IMR-90 (cell line): ENCODE data around the gene PDCD1. TPM values are rescaled to one million over a fixed set of nuclear protein-coding genes. Genes with fewer than 3 reads are reported as not detected.

ENCODE experiments used
- ATAC-seq: fragments of 200-7000 bp; cut with Tn5 transposase; 2 replicates; pipeline ENCODE4 v1.9.1; 2020; ENCODE audit warnings: low read depth, mild to moderate bottlenecking, moderate library complexity
- BruUV-seq: library from RNA; stranded (reverse); fragments of 400-500 nt; replicated peaks from 2 replicates; lab custom pipeline; 2021; lab: Mats Ljungman, UMichigan
- CTCF ChIA-PET: fragments of 300-600 bp; formaldehyde crosslinking; extraction: SDS; loops from one replicate; lab custom pipeline; 2021; ENCODE audit warnings: antibody characterized with exemption; lab: Yijun Ruan, JAX
- POLR2A ChIA-PET: fragments of 300-600 bp; sonication (Branson Sonifier 250); formaldehyde crosslinking; loops from one replicate; lab custom pipeline; 2022; ENCODE audit warnings: antibody characterized with exemption; ENCODE audit not compliant: unreplicated experiment; lab: Charles Lee
- DNase-seq: peaks from one replicate; pipeline ENCODE4 v3.0.0; 2013
- H2AFZ ChIP-seq: replicated peaks from 2 replicates; pipeline ENCODE3; 2013; ENCODE audit warnings: low read length, mild to moderate bottlenecking; ENCODE audit not compliant: poor library complexity
- H2AK5ac ChIP-seq: 2 replicates; pipeline ENCODE4 v1.6.1; 2013; ENCODE audit warnings: low read depth, low read length, inconsistent platforms
- H2AK9ac ChIP-seq: replicated peaks from 2 replicates; pipeline ENCODE3; 2013; ENCODE audit warnings: mild to moderate bottlenecking, low read depth, low read length, moderate library complexity; ENCODE audit not compliant: poor library complexity
- H2BK120ac ChIP-seq: 2 replicates; pipeline ENCODE4 v1.6.1; 2013; ENCODE audit warnings: low read depth, low read length, inconsistent platforms
- H2BK15ac ChIP-seq: 3 replicates; pipeline ENCODE4 v1.6.1; 2013; ENCODE audit warnings: low read depth, low read length, inconsistent platforms
- H2BK20ac ChIP-seq: 2 replicates; pipeline ENCODE4 v1.6.1; 2013; ENCODE audit warnings: low read depth, mild to moderate bottlenecking, inconsistent platforms, low read length, moderate library complexity
- H2BK5ac ChIP-seq: 2 replicates; pipeline ENCODE4 v1.6.1; 2013; ENCODE audit warnings: mild to moderate bottlenecking, low read depth, low read length, inconsistent platforms; ENCODE audit not compliant: poor library complexity, severe bottlenecking
- H3K14ac ChIP-seq: replicated peaks from 2 replicates; pipeline ENCODE4 v1.6.1; 2013; ENCODE audit warnings: low read depth, low read length, inconsistent platforms
- H3K18ac ChIP-seq: 2 replicates; pipeline ENCODE4 v1.6.1; 2013; ENCODE audit warnings: low read depth, low read length, control low read depth
- H3K23ac ChIP-seq: 2 replicates; pipeline ENCODE4 v1.6.1; 2013; ENCODE audit warnings: low read depth, low read length, inconsistent platforms
- H3K27ac ChIP-seq: 2 replicates; pipeline ENCODE4 v1.5.1; 2013; ENCODE audit warnings: mild to moderate bottlenecking, control low read depth, low read length; ENCODE audit not compliant: insufficient read depth
- H3K27me3 ChIP-seq: 2 replicates; pipeline ENCODE4 v1.6.1; 2013; ENCODE audit warnings: low read length; ENCODE audit not compliant: control insufficient read depth, insufficient read depth
- H3K36me3 ChIP-seq: 2 replicates; pipeline ENCODE4 v1.6.1; 2013; ENCODE audit warnings: low read length, mixed read lengths; ENCODE audit not compliant: control insufficient read depth, insufficient read depth
- H3K4ac ChIP-seq: 2 replicates; pipeline ENCODE4 v1.6.1; 2013; ENCODE audit warnings: low read depth, low read length, inconsistent platforms
- H3K4me1 ChIP-seq: 2 replicates; pipeline ENCODE4 v1.6.1; 2013; ENCODE audit warnings: low read length, mixed read lengths; ENCODE audit not compliant: control insufficient read depth, insufficient read depth
- H3K4me2 ChIP-seq: 2 replicates; pipeline ENCODE4 v1.6.1; 2013; ENCODE audit warnings: low read depth, mild to moderate bottlenecking, control low read depth, low read length, moderate library complexity
- H3K4me3 ChIP-seq: 2 replicates; pipeline ENCODE4 v1.5.1; 2013; ENCODE audit warnings: low read depth, mild to moderate bottlenecking, control low read depth, low read length, moderate library complexity; ENCODE audit not compliant: insufficient read depth
- H3K56ac ChIP-seq: 2 replicates; pipeline ENCODE4 v1.6.1; 2013; ENCODE audit warnings: low read length, inconsistent platforms; ENCODE audit not compliant: insufficient read depth; ENCODE audit errors: extremely low read depth
- H3K79me1 ChIP-seq, 2 experiments: 2 replicates each; pipeline ENCODE4 v1.6.1; 2013; ENCODE audit warnings: low read length in 2 of 2, inconsistent platforms in 1 of 2, low read depth in 1 of 2
- H3K9ac ChIP-seq: 2 replicates; pipeline ENCODE4 v1.6.1; 2013; ENCODE audit warnings: low read depth, low read length, control low read depth
- H3K9me1 ChIP-seq: 2 replicates; pipeline ENCODE4 v1.6.1; 2013; ENCODE audit warnings: low read length, inconsistent platforms; ENCODE audit not compliant: insufficient read depth
- H3K9me3 ChIP-seq: 2 replicates; pipeline ENCODE4 v1.6.1; 2013; ENCODE audit warnings: low read length; ENCODE audit not compliant: control insufficient read depth, insufficient read depth
- H4K20me1 ChIP-seq: 2 replicates; pipeline ENCODE4 v1.6.1; 2013; ENCODE audit warnings: low read length, inconsistent platforms; ENCODE audit not compliant: insufficient read depth
- H4K5ac ChIP-seq: 2 replicates; pipeline ENCODE4 v1.6.1; 2013; ENCODE audit warnings: mild to moderate bottlenecking, low read depth, low read length, control low read depth
- H4K8ac ChIP-seq, 2 experiments: 2 replicates each; pipeline ENCODE4 v1.6.1; 2013; ENCODE audit warnings: low read depth in 2 of 2, low read length in 2 of 2, control low read depth in 1 of 2, inconsistent platforms in 1 of 2
- H4K91ac ChIP-seq: 2 replicates; pipeline ENCODE4 v1.6.1; 2013; ENCODE audit warnings: low read depth, low read length, inconsistent platforms; ENCODE audit not compliant: insufficient read depth
- BHLHE40 ChIP-seq: fragments of 150-350 bp; IDR thresholded peaks from 2 replicates; pipeline ENCODE4 v1.6.1; 2016; ENCODE audit warnings: mild to moderate bottlenecking, low read depth, low read length
- CEBPB ChIP-seq: IDR thresholded peaks from 2 replicates; pipeline ENCODE4 v1.6.1; 2012; ENCODE audit warnings: low read depth, low read length, improper control_type of control experiment
- CHD1 ChIP-seq: IDR thresholded peaks from 2 replicates; pipeline ENCODE4 v1.6.1; 2012; ENCODE audit warnings: low read depth, low read length, improper control_type of control experiment
- FOS ChIP-seq: fragments of 150-350 bp; IDR thresholded peaks from 2 replicates; pipeline ENCODE4 v1.6.1; 2016; ENCODE audit warnings: low read depth, low read length
- MAFK ChIP-seq: IDR thresholded peaks from 2 replicates; pipeline ENCODE4 v1.6.1; 2012; ENCODE audit warnings: low read depth, low read length, improper control_type of control experiment
- MAZ ChIP-seq: IDR thresholded peaks from 2 replicates; pipeline ENCODE4 v1.6.1; 2012; ENCODE audit warnings: low read depth, mild to moderate bottlenecking, low read length, improper control_type of control experiment, moderate library complexity, borderline replicate concordance
- NFE2L2 ChIP-seq: fragments of 150-350 bp; IDR thresholded peaks from 2 replicates; pipeline ENCODE4 v1.6.1; 2016; ENCODE audit warnings: low read depth, mild to moderate bottlenecking, low read length
- POLR2A ChIP-seq: IDR thresholded peaks from 2 replicates; pipeline ENCODE4 v1.6.1; 2012; ENCODE audit warnings: mild to moderate bottlenecking, low read depth, low read length
- SMC3 ChIP-seq: fragments of 150-350 bp; IDR thresholded peaks from 2 replicates; pipeline ENCODE4 v1.6.1; 2016; ENCODE audit warnings: low read depth, mild to moderate bottlenecking, antibody characterized with exemption, low read length, moderate library complexity
- WGBS, 2 experiments: methylation state at CpG; one replicate each; pipeline versions ENCODE4 v1.1.5 to v1.1.7; 2013; ENCODE audit warnings: missing lambda C conversion rate in 2 of 2; ENCODE audit not compliant: insufficient read length in 1 of 2; ENCODE audit errors: extremely low coverage in 2 of 2; 5-methylcytosine and 5-hydroxymethylcytosine counted together
- dilution Hi-C: fragments of 300-500 bp; cut with HindIII; formaldehyde crosslinking; loops from one replicate; pipeline ENCODE4 v1.14.3; 2018; ENCODE audit warnings: low sequenced_read_pairs; ENCODE audit not compliant: unreplicated experiment
- in situ Hi-C: fragments of 300-500 bp; cut with MboI; formaldehyde crosslinking; loops from 3 replicates; pipeline ENCODE4 v1.14.3; 2019; ENCODE audit warnings: low sequenced_read_pairs, inconsistent platforms, mixed read lengths
- intact Hi-C: fragments of 100-400 bp; cut with micrococcal nuclease; formaldehyde crosslinking; loops from 2 replicates; pipeline ENCODE4 v1.10.0; 2022
- polyA plus RNA-seq, 3 experiments: library from polyadenylated mRNA; depleted of rRNA; stranded (reverse); fragments of >200 nt; gene quantifications; 2 replicates each; pipeline ENCODE4 v1.2.3, GENCODE V29; 2012; ENCODE audit warnings: low replicate concordance in 1 of 3
- total RNA-seq: library from RNA; depleted of rRNA; stranded (reverse); fragments of >200 nt; gene quantifications from 2 replicates; pipeline ENCODE4 v1.2.3, GENCODE V29; 2012
- TF ChIP-seq, protein P1 (sequence below): fragments of 150-350 bp; IDR thresholded peaks from 2 replicates; pipeline ENCODE4 v1.6.1; 2017; ENCODE audit warnings: mild to moderate bottlenecking, antibody characterized with exemption, low read length, low read depth
- TF ChIP-seq, protein P2 (sequence below): fragments of 150-350 bp; IDR thresholded peaks from 2 replicates; pipeline ENCODE4 v1.6.1; 2016; ENCODE audit warnings: low read depth, mild to moderate bottlenecking, low read length, moderate library complexity, borderline replicate concordance

The PDCD1 gene
- total and polyA plus RNA-seq, 2 of the 4 experiments (the other 2 are of a cell fraction): not detected

DNA sequence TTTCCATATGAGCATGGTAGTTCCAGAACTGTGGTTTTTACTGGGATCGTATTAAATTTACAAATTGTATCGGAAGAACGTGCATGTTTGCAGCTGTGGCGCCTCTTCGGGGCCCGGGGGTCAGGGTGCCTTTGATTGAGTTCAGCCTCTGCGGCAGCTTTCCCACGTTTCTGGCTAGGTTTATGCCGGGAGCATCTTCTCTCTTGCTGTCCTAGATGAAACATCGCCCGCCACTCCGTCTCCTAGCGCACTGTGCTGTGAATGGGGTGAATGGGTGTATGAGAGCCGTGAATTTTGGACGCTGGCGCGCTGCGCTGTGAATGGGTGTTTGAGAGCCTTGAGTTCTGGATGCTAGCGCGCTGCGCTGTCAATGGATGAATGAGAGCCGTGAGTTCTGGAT, 12.3 kb downstream of the PDCD1 start:
- H4K5ac ChIP-seq: no peak overlapping the region
- H3K56ac ChIP-seq: no peak overlapping the region
- dilution Hi-C loops (no loop called here), in situ Hi-C loops (no loop called here), intact Hi-C loops (no loop called here)
- H3K18ac ChIP-seq: no peak overlapping the region
- H2AK5ac ChIP-seq: no peak overlapping the region
- DNase-seq: no peak
- H3K9me1 ChIP-seq: no peaks in the 10 kb centered on the region
- POLR2A ChIA-PET: no interaction called here
- no peak overlapping the region for H3K4ac ChIP-seq
- H2BK15ac ChIP-seq: no peak overlapping the region
- no peaks in the 10 kb centered on the region for H3K36me3 ChIP-seq
- ATAC-seq: no peak
- no peak overlapping the region for H2BK20ac ChIP-seq
- H3K4me2 ChIP-seq: no peak overlapping the region
- H3K23ac ChIP-seq: no peak overlapping the region
- H2BK120ac ChIP-seq: no peak overlapping the region
- no peak overlapping the region for H4K91ac ChIP-seq
- no peak overlapping the region for H4K8ac ChIP-seq
- BruUV-seq: no TSS peak
- no peak for TF ChIP-seq CHD1
- TF ChIP-seq, protein P1, sequence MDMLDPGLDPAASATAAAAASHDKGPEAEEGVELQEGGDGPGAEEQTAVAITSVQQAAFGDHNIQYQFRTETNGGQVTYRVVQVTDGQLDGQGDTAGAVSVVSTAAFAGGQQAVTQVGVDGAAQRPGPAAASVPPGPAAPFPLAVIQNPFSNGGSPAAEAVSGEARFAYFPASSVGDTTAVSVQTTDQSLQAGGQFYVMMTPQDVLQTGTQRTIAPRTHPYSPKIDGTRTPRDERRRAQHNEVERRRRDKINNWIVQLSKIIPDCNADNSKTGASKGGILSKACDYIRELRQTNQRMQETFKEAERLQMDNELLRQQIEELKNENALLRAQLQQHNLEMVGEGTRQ: no peak
- TF ChIP-seq, protein P2, sequence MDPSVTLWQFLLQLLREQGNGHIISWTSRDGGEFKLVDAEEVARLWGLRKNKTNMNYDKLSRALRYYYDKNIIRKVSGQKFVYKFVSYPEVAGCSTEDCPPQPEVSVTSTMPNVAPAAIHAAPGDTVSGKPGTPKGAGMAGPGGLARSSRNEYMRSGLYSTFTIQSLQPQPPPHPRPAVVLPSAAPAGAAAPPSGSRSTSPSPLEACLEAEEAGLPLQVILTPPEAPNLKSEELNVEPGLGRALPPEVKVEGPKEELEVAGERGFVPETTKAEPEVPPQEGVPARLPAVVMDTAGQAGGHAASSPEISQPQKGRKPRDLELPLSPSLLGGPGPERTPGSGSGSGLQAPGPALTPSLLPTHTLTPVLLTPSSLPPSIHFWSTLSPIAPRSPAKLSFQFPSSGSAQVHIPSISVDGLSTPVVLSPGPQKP: no peak
- TF ChIP-seq FOS: no peak
- TF ChIP-seq SMC3: no peak
- no peak for TF ChIP-seq NFE2L2
- TF ChIP-seq BHLHE40: no peak
- TF ChIP-seq MAZ: no peak
- TF ChIP-seq CEBPB: no peak
- TF ChIP-seq POLR2A: no peak
- TF ChIP-seq MAFK: no peak
- no peaks in the 10 kb centered on the region for H3K79me1 ChIP-seq
- no peak overlapping the region for H3K14ac ChIP-seq
- H3K27me3 ChIP-seq: peaks cover 11% of the 10 kb centered on the region
- no peak overlapping the region for H2BK5ac ChIP-seq
- H3K9ac ChIP-seq: no peak overlapping the region
- no peaks in the 10 kb centered on the region for H3K4me1 ChIP-seq
- H3K4me3 ChIP-seq: no peak overlapping the region
- no peak overlapping the region for H2AFZ ChIP-seq
- CTCF ChIA-PET: no interaction called here
- WGBS, 2 experiments: 56% methylated on average over 15 of the region's 22 CpGs; no CpG with 5 or more reads in 1 of the 2 experiments
- H3K27ac ChIP-seq: no peak overlapping the region
- H2AK9ac ChIP-seq: no peak overlapping the region
- no peaks in the 10 kb centered on the region for H4K20me1 ChIP-seq
- no peaks in the 10 kb centered on the region for H3K9me3 ChIP-seq
